Stomach (tissue), 9 donors: ENCODE results near the gene MARK1. TPM values are rescaled to one million over a fixed set of nuclear protein-coding genes. Genes with fewer than 3 reads are reported as not detected.

Experiments
- DNase-seq, 2 donors: peaks; one replicate each; pipeline versions ENCODE4 v3.0.0 to v3.0.0-alpha.2; 2013 to 2019
- H3K27ac ChIP-seq, 5 donors: fragments of 200-600 bp in 4 of 5; sonication (generic) in 4 of 5; one replicate each; pipeline ENCODE4 v1.5.1; 2013 to 2019; ENCODE audit warnings: mild to moderate bottlenecking in 1 of 5, moderate library complexity in 1 of 5
- H3K27me3 ChIP-seq, 3 donors: fragments of 200-600 bp; sonication (generic); one replicate each; pipeline ENCODE4 v1.5.1; 2017 to 2019; ENCODE audit warnings: mixed run types in 1 of 3
- H3K36me3 ChIP-seq, 4 donors: fragments of 200-600 bp; sonication (generic); 1 replicate in 3 of 4; 2 replicates in 1 of 4; pipeline ENCODE4 v1.5.1; 2016 to 2019
- H3K4me1 ChIP-seq, 4 donors: fragments of 200-600 bp; sonication (generic); one replicate each; pipeline ENCODE4 v1.5.1; 2016 to 2019
- H3K4me3 ChIP-seq, 4 donors: fragments of 200-600 bp; sonication (generic) in 3 of 4; one replicate each; pipeline ENCODE4 v1.5.1; 2016 to 2019; ENCODE audit warnings: mild to moderate bottlenecking in 1 of 4
- H3K9me3 ChIP-seq, 4 donors: fragments of 200-600 bp; sonication (generic); one replicate each; pipeline ENCODE4 v1.5.1; 2016 to 2019
- CTCF ChIP-seq, 7 experiments: fragments of 450-650 bp in 4 of 7; fragments of 200-600 bp in 3 of 7; sonication (generic) in 3 of 7; IDR thresholded peaks; one replicate each; pipeline ENCODE4 v1.5.1; 2016 to 2019; ENCODE audit warnings: antibody characterized with exemption in 7 of 7, control low read depth in 2 of 7, mild to moderate bottlenecking in 1 of 7
- EP300 ChIP-seq: sonication (generic); formaldehyde crosslinking; IDR thresholded peaks from one replicate; pipeline ENCODE4 v1.6.1; 2017; ENCODE audit warnings: antibody characterized with exemption
- POLR2A ChIP-seq, 4 donors: fragments of 450-650 bp; IDR thresholded peaks; one replicate each; pipeline ENCODE4 v1.6.1; 2016; ENCODE audit warnings: antibody characterized with exemption in 4 of 4, control low read depth in 2 of 4, mild to moderate bottlenecking in 1 of 4, moderate library complexity in 1 of 4
- POLR2AphosphoS5 ChIP-seq, 3 donors: sonication (generic); formaldehyde crosslinking; IDR thresholded peaks; one replicate each; pipeline ENCODE4 v1.6.1; 2016; ENCODE audit warnings: antibody characterized with exemption in 3 of 3
- WGBS, 5 donors: extraction: QIAGEN DNeasy Blood & Tissue Kit in 3 of 5; methylation state at CpG; one replicate each; pipeline versions ENCODE4 v1.1.5 to v1.1.7; 2013 to 2018; 5-methylcytosine and 5-hydroxymethylcytosine counted together
- intact Hi-C: fragments of 100-400 bp; cut with DNase I; formaldehyde crosslinking; loops from one replicate; pipeline ENCODE4 v1.15.1; 2023; ENCODE audit warnings: low total_unique reads
- polyA plus RNA-seq, 3 donors: library from polyadenylated mRNA; stranded (reverse); fragments of 200-250 nt; gene quantifications; one replicate each; pipeline ENCODE4 v1.2.3, GENCODE V29; 2013
- total RNA-seq, 5 donors: library from RNA; depleted of rRNA; stranded (reverse); fragments of >200 nt; gene quantifications; one replicate each; pipeline versions ENCODE4 v1.1.0 to v1.2.3, GENCODE V29; 2014 to 2016
- donor health status: healthy with polysubstance abuse.
- donor health status: Bipolar disorder and iron deficiency.
- donor health status: healthy.

MARK1 gene
- total and polyA plus RNA-seq, 8 donors, result 1.7 to 12.7 (median 3.2) TPM; not detected in 1

GRCh38 chr1:220694866-220695382, 167.0 kb downstream of the MARK1 start:
- no peak overlapping the region for H3K4me3 ChIP-seq
- intact Hi-C loops, result no loop called here

GRCh38 chr1:220695426-220695825, 167.5 kb downstream of the MARK1 start:
- Histone ChIP-seq H3K9me3 (no peaks in the 10 kb centered on the region), H3K36me3 (peaks cover 11 to 22% (median 18%) of the 10 kb centered on the region in 4 donors), H3K4me1 (peaks cover 0 to 19% (median 12%) of the 10 kb centered on the region in 4 donors), H3K27ac (no peak overlapping the region), H3K27me3 (peaks cover 0 to 10% (median 0%) of the 10 kb centered on the region in 3 donors), H3K4me3 (no peak overlapping the region)
- no peak for DNase-seq
- WGBS, 5 donors, result 89 to 93% (median 91%) methylated on average over 4 of the region's 4 CpGs
- TF ChIP-seq POLR2A (IDR thresholded peaks at IDR 0.05) (no peak), CTCF (IDR thresholded peaks at IDR 0.05) (no peak), EP300 (no peak), POLR2AphosphoS5 (IDR thresholded peaks at IDR 0.05) (no peak)
- intact Hi-C loops, result no loop called here

More at GRCh38 chr1:220694866-220695382, 167.0 kb downstream of the MARK1 start:
- 91 to 97% (median 97%) methylated on average over 8 of the region's 8 CpGs for WGBS, 5 donors
- peaks cover 0 to 15% (median 0%) of the 10 kb centered on the region in 3 donors for H3K27me3 ChIP-seq
- peaks cover 11 to 22% (median 18%) of the 10 kb centered on the region in 4 donors for H3K36me3 ChIP-seq
- peaks cover 2 to 23% (median 17%) of the 10 kb centered on the region in 4 donors for H3K4me1 ChIP-seq
- no peak overlapping the region for H3K27ac ChIP-seq
- no peak for TF ChIP-seq POLR2A (IDR thresholded peaks at IDR 0.05)
- no peak for TF ChIP-seq EP300
- no peak for TF ChIP-seq CTCF (IDR thresholded peaks at IDR 0.05)
- no peak for TF ChIP-seq POLR2AphosphoS5 (IDR thresholded peaks at IDR 0.05)
- no peak for DNase-seq
- no peaks in the 10 kb centered on the region for H3K9me3 ChIP-seq

DNA sequence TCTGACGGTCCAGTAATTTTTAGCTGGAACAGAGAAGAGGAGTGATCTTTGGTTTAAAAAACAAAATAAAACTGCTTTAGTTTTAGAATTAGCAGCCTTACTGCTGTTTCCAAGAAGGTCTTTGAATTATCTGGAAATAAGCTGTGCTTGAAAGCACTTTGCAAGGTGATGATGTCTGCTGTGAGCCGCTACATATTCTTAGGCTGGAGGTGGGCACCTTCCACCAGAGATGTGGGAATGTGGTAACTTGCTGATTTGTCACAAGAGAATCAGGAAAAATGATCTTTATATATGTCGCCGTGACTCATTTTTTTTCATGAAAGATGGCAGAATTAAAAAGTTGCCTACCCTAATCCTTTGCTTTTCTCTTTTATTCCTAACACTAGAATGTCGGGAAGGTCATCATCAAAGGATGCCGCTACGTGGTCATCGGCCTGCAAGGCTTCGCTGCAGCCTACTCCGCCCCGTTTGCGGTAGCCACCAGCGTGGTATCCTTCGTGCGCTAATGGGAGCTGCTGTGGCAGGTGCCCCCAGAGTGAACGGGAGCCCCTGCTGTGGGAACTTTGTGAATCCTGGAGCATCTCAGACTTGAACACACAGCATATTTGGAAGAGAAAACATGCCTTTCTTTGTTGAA, 168.4 kb downstream of the MARK1 start:
- H3K9me3 ChIP-seq, result no peaks in the 10 kb centered on the region
- peaks cover 0 to 4% (median 0%) of the 10 kb centered on the region in 3 donors for H3K27me3 ChIP-seq
- no peak overlapping the region for H3K4me3 ChIP-seq
- peaks cover 11 to 22% (median 18%) of the 10 kb centered on the region in 4 donors for H3K36me3 ChIP-seq
- 91 to 98% (median 95%) methylated on average over 16 of the region's 16 CpGs for WGBS, 5 donors
- DNase-seq, result no peak
- H3K27ac ChIP-seq, result no peak overlapping the region
- TF ChIP-seq EP300 (no peak), CTCF (IDR thresholded peaks at IDR 0.05) (no peak), POLR2AphosphoS5 (IDR thresholded peaks at IDR 0.05) (no peak), POLR2A (IDR thresholded peaks at IDR 0.05) (no peak)
- H3K4me1 ChIP-seq, result peaks cover 0 to 10% (median 5%) of the 10 kb centered on the region in 4 donors
- intact Hi-C loops, result no loop called here

GRCh38 chr1:220696863-220697231, 168.9 kb downstream of the MARK1 start:
- Histone ChIP-seq H3K4me3 (no peak overlapping the region), H3K9me3 (no peaks in the 10 kb centered on the region), H3K27ac (no peak overlapping the region), H3K4me1 (peaks cover 0 to 5% (median 3%) of the 10 kb centered on the region in 4 donors), H3K36me3 (peaks cover 11 to 22% (median 18%) of the 10 kb centered on the region in 4 donors), H3K27me3 (peaks cover 0 to under 1% (median 0%) of the 10 kb centered on the region in 3 donors)
- WGBS, 5 donors, result 71 to 85% (median 80%) methylated on average over 9 of the region's 9 CpGs
- no peak for DNase-seq
- intact Hi-C loops, result no loop called here
- no peak for TF ChIP-seq CTCF (IDR thresholded peaks at IDR 0.05)
- TF ChIP-seq EP300, result no peak
- no peak for TF ChIP-seq POLR2AphosphoS5 (IDR thresholded peaks at IDR 0.05)
- no peak for TF ChIP-seq POLR2A (IDR thresholded peaks at IDR 0.05)
